GM18867 (cell line): Measurements from ENCODE around the gene ADAM19.

ENCODE experiments used
- ATAC-seq: cut with Tn5 transposase; IDR thresholded peaks from one replicate; pipeline ENCODE4 v1.9.1; 2021; ENCODE audit warnings: mild to moderate bottlenecking, moderate library complexity; ENCODE audit not compliant: unreplicated experiment

The ADAM19 gene

GRCh38 chr5:157544623-157544989 lies 31.0 kb downstream of the ADAM19 start:
- no peak for ATAC-seq

GRCh38 chr5:157543825-157544622 lies 31.6 kb downstream of the ADAM19 start:
- ATAC-seq, result no peak

GRCh38 chr5:157542282-157543000 lies 33.1 kb downstream of the ADAM19 start:
- ATAC-seq, result no peak

- no peak for ATAC-seq
Measured at GRCh38 chr5:157541447-157542118, 34.0 kb downstream of the ADAM19 start.

GRCh38 chr5:157540707-157541446 lies 34.7 kb downstream of the ADAM19 start:
- peak; percentile 98 for ATAC-seq

GRCh38 chr5:157540124-157540523 lies 35.5 kb downstream of the ADAM19 start:
- ATAC-seq, result no peak

- no peak for ATAC-seq
Measured at GRCh38 chr5:157539503-157540022, 36.0 kb downstream of the ADAM19 start.

GRCh38 chr5:157538311-157538710 lies 37.3 kb downstream of the ADAM19 start:
- ATAC-seq, result no peak

GRCh38 chr5:157535042-157535865 lies 40.3 kb downstream of the ADAM19 start:
- ATAC-seq, result no peak

- ATAC-seq, result no peak
Measured at GRCh38 chr5:157533011-157533481, 42.5 kb downstream of the ADAM19 start.

- no peak for ATAC-seq
Measured at GRCh38 chr5:157532022-157532421, 43.6 kb downstream of the ADAM19 start.

GRCh38 chr5:157530226-157530972 lies 45.2 kb downstream of the ADAM19 start:
- no peak for ATAC-seq

- no peak for ATAC-seq
Measured at GRCh38 chr5:157529002-157529401, 46.6 kb downstream of the ADAM19 start.

- no peak for ATAC-seq
Measured at GRCh38 chr5:157528036-157528632, 47.4 kb downstream of the ADAM19 start.

- ATAC-seq, result no peak
Measured at GRCh38 chr5:157524887-157525286, 50.7 kb downstream of the ADAM19 start.

- ATAC-seq, result no peak
Measured at GRCh38 chr5:157523976-157524375, 51.6 kb downstream of the ADAM19 start.

- ATAC-seq, result no peak
Measured at GRCh38 chr5:157521704-157522029, 53.9 kb downstream of the ADAM19 start.

GRCh38 chr5:157520911-157521703 lies 54.5 kb downstream of the ADAM19 start:
- no peak for ATAC-seq
